ENCODE results near the gene HOXB8. TPM values are rescaled to one million over a fixed set of nuclear protein-coding genes. Genes with fewer than 3 reads are reported as not detected.

HOXB8 gene
- polyA plus RNA-seq, 4 donors: 38.8 to 60.8 (median 58.2) TPM

GRCh38 chr17:48639136-48639535 is 24.0 kb upstream of the HOXB8 start:
- DNase-seq (ENCODE audit: low read depth in 4 of 4, low spot score in 2 of 4): no peak

GRCh38 chr17:48637323-48638260 is 22.5 kb upstream of the HOXB8 start:
- no peak for DNase-seq (ENCODE audit: low read depth in 4 of 4, low spot score in 2 of 4)

- peak in 1 of 4 donors; percentile 87 for DNase-seq (ENCODE audit: low read depth in 4 of 4, low spot score in 2 of 4)
Observed at GRCh38 chr17:48636177-48637018, 21.3 kb upstream of the HOXB8 start.

GRCh38 chr17:48634493-48635208 is 19.6 kb upstream of the HOXB8 start:
- no peak for DNase-seq (ENCODE audit: low read depth in 4 of 4, low spot score in 2 of 4)

GRCh38 chr17:48633266-48633677 is 18.2 kb upstream of the HOXB8 start:
- DNase-seq (ENCODE audit: low read depth in 4 of 4, low spot score in 2 of 4): no peak

GRCh38 chr17:48632579-48633265 is 17.6 kb upstream of the HOXB8 start:
- DNase-seq (ENCODE audit: low read depth in 4 of 4, low spot score in 2 of 4): no peak

- DNase-seq (ENCODE audit: low read depth in 4 of 4, low spot score in 2 of 4): no peak
Observed at GRCh38 chr17:48631693-48632578, 16.8 kb upstream of the HOXB8 start.

GRCh38 chr17:48630925-48631692 is 16.0 kb upstream of the HOXB8 start:
- DNase-seq (ENCODE audit: low read depth in 4 of 4, low spot score in 2 of 4): no peak

- DNase-seq (ENCODE audit: low read depth in 4 of 4, low spot score in 2 of 4): no peak
Observed at GRCh38 chr17:48630009-48630924, 15.2 kb upstream of the HOXB8 start.

- no peak for DNase-seq (ENCODE audit: low read depth in 4 of 4, low spot score in 2 of 4)
Observed at GRCh38 chr17:48629411-48629759, 14.3 kb upstream of the HOXB8 start.

GRCh38 chr17:48628649-48629410 is 13.7 kb upstream of the HOXB8 start:
- no peak for DNase-seq (ENCODE audit: low read depth in 4 of 4, low spot score in 2 of 4)

GRCh38 chr17:48627623-48628521 is 12.8 kb upstream of the HOXB8 start:
- DNase-seq (ENCODE audit: low read depth in 4 of 4, low spot score in 2 of 4): no peak

GRCh38 chr17:48627118-48627597 is 12.1 kb upstream of the HOXB8 start:
- DNase-seq (ENCODE audit: low read depth in 4 of 4, low spot score in 2 of 4): no peak

GRCh38 chr17:48626245-48627117 is 11.4 kb upstream of the HOXB8 start, which contains the start of gene HOXB9:
TSS of gene HOXB9 (minus strand) at chr17:48626358. CDS start at chr17:48626269, 89 bp downstream.
- peak in 1 of 4 donors; percentile 67 for DNase-seq (ENCODE audit: low read depth in 4 of 4, low spot score in 2 of 4)
